Measurements from ENCODE around the gene SLFN12. TPM values are rescaled to one million over a fixed set of nuclear protein-coding genes. Genes with fewer than 3 reads are reported as not detected.

SLFN12 gene
- total RNA-seq, 1 experiment from 2014 or later, result 14.5 TPM

DNA sequence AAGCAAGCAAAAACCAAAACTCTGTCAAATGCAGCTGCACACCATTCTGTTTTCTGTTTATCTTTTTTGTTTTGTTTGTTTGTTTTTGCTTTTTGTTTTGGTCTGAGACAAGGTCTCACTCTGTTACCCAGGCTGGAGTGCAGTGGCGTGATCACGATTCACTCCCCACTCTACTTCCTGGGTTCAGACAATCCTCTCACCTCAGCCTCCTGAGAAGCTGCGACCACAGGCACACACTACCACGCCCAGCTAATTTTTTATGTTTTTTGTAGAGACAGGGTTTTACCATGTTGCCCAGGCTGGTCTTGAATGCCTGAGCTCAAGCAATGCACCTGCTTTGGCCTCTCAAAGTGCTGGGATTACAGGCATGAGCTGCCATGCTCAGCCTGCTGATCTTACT is 35.5 kb upstream of the SLFN12 start:
- Histone ChIP-seq H3K27ac (ENCODE audit: insufficient read length, low read depth, low read length) (no peak overlapping the region), H3K79me1 (ENCODE audit: insufficient read depth, low read depth, low read length, poor library complexity, severe bottlenecking) (no peaks in the 10 kb centered on the region), H4K20me1 (ENCODE audit: control insufficient read depth, insufficient read depth, insufficient read length) (no peaks in the 10 kb centered on the region), H3T11ph (ENCODE audit: low read length) (no peak overlapping the region), H2AK5ac (ENCODE audit: insufficient read length, low read length) (no peak overlapping the region), H3K4me1 (ENCODE audit: insufficient read depth, low read length) (no peaks in the 10 kb centered on the region), H2BK120ac (ENCODE audit: low read depth, low read length, poor library complexity, severe bottlenecking) (no peak overlapping the region), H2BK12ac (ENCODE audit: insufficient read length, low read depth, low read length) (no peak overlapping the region), H3K79me2 (ENCODE audit: insufficient read depth, low read length) (no peaks in the 10 kb centered on the region), H2BK15ac (ENCODE audit: low read depth, low read length) (no peak overlapping the region), H3K23me2 (ENCODE audit: insufficient read length, low read depth, low read length, poor library complexity, severe bottlenecking) (no peaks in the 10 kb centered on the region), H4K8ac (replicated peaks; ENCODE audit: insufficient read length, low read depth, low read length) (no peak overlapping the region), H3K18ac (ENCODE audit: insufficient read length, low read depth, low read length) (no peak overlapping the region), H2BK20ac (ENCODE audit: low read depth, low read length, poor library complexity, severe bottlenecking) (no peak overlapping the region), H4K91ac (ENCODE audit: insufficient read length, low read depth, low read length) (no peak overlapping the region), H2BK5ac (ENCODE audit: insufficient read length, low read length) (no peak overlapping the region), H3K9ac (ENCODE audit: extremely low read depth, insufficient read length, low read length) (no peak overlapping the region), H3K9me3 (ENCODE audit: control insufficient read depth, low read depth, low read length) (no peaks in the 10 kb centered on the region), H3K23ac (ENCODE audit: insufficient read length, low read depth, low read length) (no peak overlapping the region), H3K56ac (ENCODE audit: insufficient read length, low read depth, low read length) (no peak overlapping the region), H3K14ac (ENCODE audit: insufficient read depth, low read length) (no peak overlapping the region), H2AFZ (ENCODE audit: low read length) (no peak overlapping the region), H3K4me2 (ENCODE audit: insufficient read depth, insufficient read length, low read length) (no peak overlapping the region), H3K27me3 (ENCODE audit: insufficient read depth, low read length) (no peaks in the 10 kb centered on the region), H4K5ac (ENCODE audit: insufficient read length, low read depth, low read length) (no peak overlapping the region), H3K4ac (ENCODE audit: low read depth, low read length) (no peak overlapping the region)
- DNase-seq, result no peak
- Mint-ChIP-seq H3K27ac (no peak overlapping the region), H3K36me3 (ENCODE audit: insufficient read depth in 1 of 3, low read depth in 3 of 3) (no peaks in the 10 kb centered on the region), H3K9me3 (no peaks in the 10 kb centered on the region), H3K4me1 (no peaks in the 10 kb centered on the region), H3K4me3 (no peak overlapping the region), H3K27me3 (ENCODE audit: low read depth) (peaks cover 37% of the 10 kb centered on the region)
- TF ChIP-seq, protein P1, sequence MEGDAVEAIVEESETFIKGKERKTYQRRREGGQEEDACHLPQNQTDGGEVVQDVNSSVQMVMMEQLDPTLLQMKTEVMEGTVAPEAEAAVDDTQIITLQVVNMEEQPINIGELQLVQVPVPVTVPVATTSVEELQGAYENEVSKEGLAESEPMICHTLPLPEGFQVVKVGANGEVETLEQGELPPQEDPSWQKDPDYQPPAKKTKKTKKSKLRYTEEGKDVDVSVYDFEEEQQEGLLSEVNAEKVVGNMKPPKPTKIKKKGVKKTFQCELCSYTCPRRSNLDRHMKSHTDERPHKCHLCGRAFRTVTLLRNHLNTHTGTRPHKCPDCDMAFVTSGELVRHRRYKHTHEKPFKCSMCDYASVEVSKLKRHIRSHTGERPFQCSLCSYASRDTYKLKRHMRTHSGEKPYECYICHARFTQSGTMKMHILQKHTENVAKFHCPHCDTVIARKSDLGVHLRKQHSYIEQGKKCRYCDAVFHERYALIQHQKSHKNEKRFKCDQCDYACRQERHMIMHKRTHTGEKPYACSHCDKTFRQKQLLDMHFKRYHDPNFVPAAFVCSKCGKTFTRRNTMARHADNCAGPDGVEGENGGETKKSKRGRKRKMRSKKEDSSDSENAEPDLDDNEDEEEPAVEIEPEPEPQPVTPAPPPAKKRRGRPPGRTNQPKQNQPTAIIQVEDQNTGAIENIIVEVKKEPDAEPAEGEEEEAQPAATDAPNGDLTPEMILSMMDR (conservative IDR thresholded peaks at IDR 0.05), result no peak
- WGBS (ENCODE audit: extremely low coverage, insufficient read length, low lambda C conversion rate), result no CpG with 5 or more reads among the region's 4 CpGs

Measured in H9 (cell line).